COLO829 (cell line): Measurements from ENCODE around the gene HBQ1.
A peak's percentile ranks its signal among the peaks of the same experiment; 100 is the strongest.
"Not testable (repeated sequence)": the region's sequence is repeated elsewhere in the genome, so short reads cannot be mapped to it uniquely, and the experiment has no call there.

Experiments used
- DNase-seq: peaks from one replicate; pipeline ENCODE4 v3.0.0; 2012; ENCODE audit warnings: low spot score

HBQ1 gene

GRCh38 chr16:180101-180675, at the start of gene HBQ1:
Gene HBQ1, plus strand, starts transcription at chr16:180459. Its CDS starts 28 bp downstream, at chr16:180487.
- DNase-seq = no peak

DNA sequence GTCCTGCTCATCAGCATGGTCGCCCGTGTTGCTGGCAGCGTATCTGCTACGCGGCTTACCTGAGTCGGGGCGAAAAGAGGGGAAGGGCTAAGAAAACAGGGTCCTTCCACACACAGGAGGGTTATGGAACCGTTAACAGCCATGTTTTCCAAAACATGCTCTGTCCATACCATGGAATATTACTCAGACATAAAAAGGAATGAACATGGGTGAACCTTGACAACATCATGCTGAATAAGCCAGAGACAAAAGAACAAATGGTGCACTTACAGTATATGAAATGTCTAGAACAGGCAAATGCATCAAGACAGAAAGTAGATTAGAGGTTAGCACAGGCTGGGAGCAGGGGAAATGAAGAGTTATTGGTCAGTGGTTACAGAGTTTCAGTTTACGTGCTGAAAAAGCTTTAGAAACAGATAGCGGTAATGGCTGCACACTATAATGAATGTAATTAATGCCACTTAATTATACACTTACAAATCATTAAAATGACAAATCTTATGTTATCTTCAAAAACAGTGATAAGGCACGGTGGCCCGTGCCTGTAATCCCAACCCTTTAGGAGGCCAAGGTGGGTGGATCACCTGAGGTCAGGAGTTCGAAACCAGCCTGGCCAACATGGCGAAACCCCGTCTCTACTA, 49.6 kb upstream of the HBQ1 start:
- no peak for DNase-seq

GRCh38 chr16:132120-132519, 48.1 kb upstream of the HBQ1 start:
- no peak for DNase-seq

DNA sequence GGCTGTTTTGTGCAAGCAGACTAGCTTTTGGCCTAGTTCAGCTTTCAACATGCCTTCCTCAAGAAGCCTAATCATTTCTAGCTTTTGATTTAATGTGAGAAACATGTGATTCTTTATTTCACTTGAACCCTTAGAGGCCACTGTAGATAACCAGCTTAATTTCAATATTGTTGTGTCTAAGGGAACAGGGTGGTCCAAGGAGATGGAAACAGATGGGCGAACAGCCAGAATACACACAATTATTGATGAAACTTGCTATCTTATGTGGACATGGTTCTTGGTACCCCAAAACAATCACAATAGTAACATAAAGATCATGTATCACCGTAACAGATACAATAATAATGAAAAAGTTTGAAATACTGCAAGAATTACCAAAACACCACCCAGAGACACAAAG, 46.5 kb upstream of the HBQ1 start:
- DNase-seq = no peak

DNA sequence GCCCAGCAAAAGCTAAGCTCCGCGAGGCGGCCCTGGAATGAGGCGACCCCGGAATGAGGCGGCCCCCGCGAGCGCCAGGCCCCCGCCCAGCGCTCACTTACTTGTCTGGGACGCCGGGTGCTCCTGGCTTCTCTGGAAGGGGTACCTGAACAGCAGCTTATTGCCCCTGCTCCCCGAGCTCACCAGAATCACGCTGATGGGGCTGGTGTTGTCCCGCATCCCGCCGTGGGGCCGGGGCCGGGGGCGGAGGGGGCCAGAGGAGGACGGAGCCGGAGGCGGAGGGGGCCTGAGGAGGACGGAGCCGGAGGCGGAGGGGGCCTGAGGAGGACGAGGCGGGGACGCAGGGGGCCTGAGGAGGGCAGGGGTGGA, 42.2 kb upstream of the HBQ1 start:
- no peak for DNase-seq

- DNase-seq = no peak
Measured at GRCh38 chr16:140175-140857, 39.9 kb upstream of the HBQ1 start.

- DNase-seq = no peak
Measured at GRCh38 chr16:142405-142967, 37.8 kb upstream of the HBQ1 start.

DNA sequence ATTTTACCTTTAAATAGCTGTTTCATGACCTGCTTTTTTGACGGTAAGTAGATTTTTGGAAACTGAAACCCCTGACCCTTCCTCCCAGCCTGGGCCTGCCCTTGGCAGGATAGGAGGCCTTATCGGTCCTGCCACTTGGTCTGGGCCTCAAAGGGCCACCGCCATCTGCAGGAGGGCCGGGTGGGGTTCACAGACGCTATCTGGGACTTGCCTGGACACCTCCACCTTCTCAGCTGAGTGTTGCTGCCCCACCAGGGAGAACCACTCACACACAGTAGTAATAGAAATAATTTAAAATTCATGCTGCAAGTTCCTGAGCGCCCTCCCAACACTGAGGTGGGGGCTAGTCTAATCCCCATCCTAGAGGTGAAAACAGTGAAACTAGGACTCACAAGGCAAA, 37.2 kb upstream of the HBQ1 start:
- DNase-seq = no peak

DNA sequence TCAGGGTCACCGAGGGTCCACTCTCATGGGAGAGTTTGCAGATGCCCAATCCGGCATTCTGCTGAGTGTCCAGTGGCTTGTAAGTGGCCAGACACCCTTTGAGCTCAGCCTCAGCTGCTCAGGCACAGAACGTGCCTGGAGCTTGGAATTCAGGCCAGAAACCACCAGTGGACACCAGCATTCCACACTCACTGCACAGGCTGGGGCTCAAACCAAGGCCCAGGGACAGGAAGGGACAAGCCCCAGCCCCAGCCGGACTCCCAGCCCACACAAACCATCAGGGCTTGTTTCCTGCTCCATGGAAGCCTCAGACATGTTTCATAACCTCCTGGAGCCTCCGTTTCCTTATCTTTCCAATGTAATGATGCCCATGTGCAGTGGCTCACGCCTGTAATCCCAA, 36.8 kb upstream of the HBQ1 start:
- no peak for DNase-seq

- no peak for DNase-seq
Measured at GRCh38 chr16:144797-145252, 35.4 kb upstream of the HBQ1 start.

DNA sequence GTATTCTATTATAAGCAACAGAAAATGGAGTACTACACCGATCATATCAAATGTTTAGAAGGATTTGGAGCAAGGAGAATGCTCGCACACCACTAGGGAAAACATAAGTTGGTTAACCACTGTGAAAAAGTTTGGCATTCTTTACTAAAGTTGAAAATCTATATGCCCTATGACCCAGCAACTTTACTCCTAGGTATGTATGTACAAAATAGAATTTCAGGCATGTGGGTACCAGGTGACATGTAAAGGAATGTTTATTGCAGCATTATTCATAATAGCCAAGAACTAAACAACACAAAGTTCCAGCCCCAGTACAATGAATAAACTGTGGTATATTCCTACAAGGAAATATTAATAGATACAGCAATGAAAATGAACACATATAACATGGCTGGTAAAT, 33.6 kb upstream of the HBQ1 start:
- no peak for DNase-seq

GRCh38 chr16:149024-149660, 31.1 kb upstream of the HBQ1 start:
- DNase-seq = peak; percentile 24

- DNase-seq = no peak
Measured at GRCh38 chr16:152141-153128, 27.8 kb upstream of the HBQ1 start, which contains the start of gene HBZ. Gene HBZ, plus strand, starts transcription at chr16:152644. Its CDS starts 266 bp downstream, at chr16:152910.

DNA sequence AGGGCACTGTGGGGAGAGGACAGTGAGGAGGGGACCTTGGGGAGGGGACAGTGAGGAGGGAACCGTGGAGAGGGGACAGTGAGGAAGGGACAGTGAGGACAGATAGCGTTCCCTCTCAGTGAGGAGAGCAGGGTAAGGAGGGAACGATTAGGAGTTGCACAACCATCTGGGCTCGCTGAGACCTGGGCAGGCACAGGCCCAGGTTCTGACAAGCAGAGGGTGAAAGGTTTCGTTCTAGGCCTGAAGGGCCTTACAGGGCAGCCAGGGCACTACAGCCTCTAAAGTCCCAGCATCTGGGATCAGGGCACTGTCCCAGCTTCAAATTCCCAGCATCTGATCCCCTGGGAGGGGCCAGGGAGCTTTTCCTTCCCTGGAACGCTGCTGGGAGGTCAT, 27.1 kb upstream of the HBQ1 start:
- not testable (repeated sequence) for DNase-seq

DNA sequence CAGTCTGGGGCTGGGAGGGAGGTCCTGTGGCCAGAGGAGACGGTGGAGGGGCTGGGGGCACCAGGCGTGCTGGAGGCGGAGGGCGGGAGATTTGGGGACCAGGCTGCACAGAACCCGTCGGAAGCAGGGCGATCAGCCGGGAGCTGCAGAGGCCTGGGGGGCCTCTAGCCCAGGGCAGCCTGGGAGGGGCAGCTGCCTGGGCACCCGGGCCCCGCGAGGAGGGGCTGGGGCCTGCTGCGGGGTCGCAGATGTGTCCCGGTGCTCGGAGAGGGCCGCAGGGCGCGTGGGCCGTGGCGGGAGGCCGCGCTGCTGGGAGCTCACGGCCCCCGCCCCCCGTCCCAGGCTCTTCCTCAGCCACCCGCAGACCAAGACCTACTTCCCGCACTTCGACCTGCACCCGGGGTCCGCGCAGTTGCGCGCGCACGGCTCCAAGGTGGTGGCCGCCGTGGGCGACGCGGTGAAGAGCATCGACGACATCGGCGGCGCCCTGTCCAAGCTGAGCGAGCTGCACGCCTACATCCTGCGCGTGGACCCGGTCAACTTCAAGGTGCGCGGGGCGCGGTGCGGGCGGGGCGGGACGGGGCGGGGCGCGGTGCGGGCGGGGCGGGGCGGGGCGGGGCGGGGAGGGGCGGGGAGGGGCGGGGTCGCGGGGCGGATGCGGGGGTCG, 26.6 kb upstream of the HBQ1 start:
- not testable (repeated sequence) for DNase-seq

DNA sequence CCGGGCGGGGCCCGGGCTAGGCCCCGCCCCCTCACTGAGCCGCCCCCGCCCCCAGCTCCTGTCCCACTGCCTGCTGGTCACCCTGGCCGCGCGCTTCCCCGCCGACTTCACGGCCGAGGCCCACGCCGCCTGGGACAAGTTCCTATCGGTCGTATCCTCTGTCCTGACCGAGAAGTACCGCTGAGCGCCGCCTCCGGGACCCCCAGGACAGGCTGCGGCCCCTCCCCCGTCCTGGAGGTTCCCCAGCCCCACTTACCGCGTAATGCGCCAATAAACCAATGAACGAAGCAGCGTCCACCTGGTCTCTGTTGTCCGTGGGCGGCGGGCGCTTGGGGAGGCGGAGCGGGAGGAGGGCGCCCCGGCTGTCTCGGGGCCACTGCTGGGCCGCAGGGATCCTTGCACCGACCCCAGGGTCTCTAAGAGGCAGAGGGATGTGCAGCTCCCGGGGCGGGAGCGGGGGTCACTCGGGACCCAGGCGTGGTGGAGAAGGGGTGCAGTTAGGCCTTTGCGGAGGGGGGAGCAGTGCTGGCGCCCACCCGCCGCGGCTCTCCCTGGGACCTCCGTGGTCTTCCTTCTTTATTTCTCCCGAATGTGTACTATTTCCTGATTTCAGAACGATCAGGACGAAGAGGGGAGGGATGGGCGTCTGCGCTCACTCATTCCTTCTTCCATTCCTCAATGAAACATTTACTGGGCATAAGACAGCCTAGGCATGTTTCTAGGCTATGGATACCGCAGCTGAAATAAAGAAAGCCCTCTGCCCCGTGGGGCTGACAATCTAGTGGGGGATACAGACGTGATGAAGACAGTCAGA, 25.8 kb upstream of the HBQ1 start:
- DNase-seq = no peak

DNA sequence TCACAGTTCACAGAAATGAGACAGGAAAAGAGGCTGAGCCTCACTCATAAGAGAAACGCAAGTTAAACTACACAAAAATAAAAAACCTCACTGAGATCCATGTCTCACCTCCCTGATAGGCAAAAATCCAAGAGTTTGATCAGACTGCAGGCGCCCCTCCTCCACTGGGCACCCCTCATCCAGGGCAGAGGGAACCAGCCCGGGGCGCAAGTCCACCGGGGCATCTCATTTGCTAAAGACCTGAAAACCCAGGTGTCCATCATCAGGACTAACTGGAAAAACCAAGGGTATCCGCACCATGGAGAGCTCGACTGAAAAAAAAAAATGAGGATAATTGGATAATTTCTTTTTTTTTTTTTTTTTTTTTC, 25.2 kb upstream of the HBQ1 start:
- DNase-seq = no peak

- DNase-seq = no peak
Measured at GRCh38 chr16:159136-159849, 21.0 kb upstream of the HBQ1 start.

GRCh38 chr16:160242-160641, 20.0 kb upstream of the HBQ1 start:
- DNase-seq = not testable (repeated sequence)
